DND-41 (cell line): Measurements from ENCODE around the gene BRMS1.

ENCODE experiments used
- ATAC-seq: fragments of 200-7000 bp; cut with Tn5 transposase; 3 replicates; pipeline ENCODE4 v1.9.1; 2021; ENCODE audit warnings: low read depth; ENCODE audit not compliant: insufficient read depth
- DNase-seq: peaks from one replicate; pipeline ENCODE4 v3.0.0-alpha.2; 2020
- H2AFZ ChIP-seq: 2 replicates; pipeline ENCODE4 v1.6.0; 2012; ENCODE audit warnings: low read depth, low read length
- H3K27ac ChIP-seq: 2 replicates; pipeline ENCODE4 v1.5.1; 2012; ENCODE audit warnings: low read length, inconsistent platforms
- H3K27me3 ChIP-seq: fragments of 200-600 bp; sonication (generic); 2 replicates; pipeline ENCODE4 v1.6.0; 2012; ENCODE audit warnings: low read length, mild to moderate bottlenecking, inconsistent platforms; ENCODE audit not compliant: insufficient read depth, poor library complexity
- H3K36me3 ChIP-seq: 2 replicates; pipeline ENCODE4 v1.5.1; 2012; ENCODE audit warnings: low read length, inconsistent platforms; ENCODE audit not compliant: insufficient read depth
- H3K4me1 ChIP-seq: 2 replicates; pipeline ENCODE4 v1.5.1; 2012; ENCODE audit warnings: mild to moderate bottlenecking, low read length; ENCODE audit not compliant: insufficient read depth
- H3K4me2 ChIP-seq: 2 replicates; pipeline ENCODE4 v1.6.0; 2012; ENCODE audit warnings: mild to moderate bottlenecking, moderate library complexity, low read length, inconsistent platforms; ENCODE audit not compliant: insufficient read depth
- H3K4me3 ChIP-seq, 2 experiments: fragments of 200-600 bp in 1 of 2; shearing (Covaris generic) in 1 of 2; 2 replicates each; pipeline ENCODE4 v1.5.1; 2012 to 2016; ENCODE audit warnings: inconsistent platforms in 2 of 2, low read length in 2 of 2, mild to moderate bottlenecking in 2 of 2, low read depth in 1 of 2, moderate library complexity in 1 of 2
- H3K79me2 ChIP-seq: 2 replicates; pipeline ENCODE4 v1.6.0; 2012; ENCODE audit warnings: low read length, inconsistent platforms; ENCODE audit not compliant: insufficient read depth
- H3K9ac ChIP-seq: 2 replicates; pipeline ENCODE4 v1.6.0; 2012; ENCODE audit warnings: low read depth, mild to moderate bottlenecking, inconsistent platforms, low read length, moderate library complexity
- H3K9me3 ChIP-seq: 2 replicates; pipeline ENCODE4 v1.5.1; 2012; ENCODE audit warnings: low read length, moderate library complexity, mild to moderate bottlenecking, inconsistent platforms; ENCODE audit not compliant: insufficient read depth, severe bottlenecking
- H4K20me1 ChIP-seq: 2 replicates; pipeline ENCODE4 v1.6.0; 2012; ENCODE audit warnings: low read length; ENCODE audit not compliant: insufficient read depth
- CTCF ChIP-seq: IDR thresholded peaks from 2 replicates; pipeline ENCODE4 v1.5.1; 2012; ENCODE audit warnings: borderline replicate concordance, low read length, moderate library complexity, mild to moderate bottlenecking; ENCODE audit not compliant: poor library complexity, severe bottlenecking; ENCODE audit errors: extremely low read depth
- EZH2 ChIP-seq: IDR thresholded peaks from 3 replicates; pipeline ENCODE4 v1.6.1; 2012; ENCODE audit warnings: borderline replicate concordance, low read depth, mild to moderate bottlenecking, moderate library complexity, low read length, inconsistent platforms; ENCODE audit not compliant: severe bottlenecking

BRMS1 gene

GRCh38 chr11:66368484-66368883 is 23.6 kb upstream of the BRMS1 start:
- Histone ChIP-seq H3K9me3 (no peaks in the 10 kb centered on the region), H3K36me3 (peaks cover 3% of the 10 kb centered on the region; the same call in 1 of the 2 replicates), H3K27ac (no peak overlapping the region), H2AFZ (no peak overlapping the region), H4K20me1 (peaks cover 7% of the 10 kb centered on the region; the same call in 1 of the 2 replicates), H3K4me3 (no peak overlapping the region), H3K4me2 (no peak overlapping the region), H3K79me2 (no peaks in the 10 kb centered on the region), H3K4me1 (peaks cover 27% of the 10 kb centered on the region), H3K9ac (no peak overlapping the region), H3K27me3 (no peaks in the 10 kb centered on the region)
- DNase-seq, result no peak
- no peak for ATAC-seq
- TF ChIP-seq CTCF (no peak), EZH2 (no peak)

DNA sequence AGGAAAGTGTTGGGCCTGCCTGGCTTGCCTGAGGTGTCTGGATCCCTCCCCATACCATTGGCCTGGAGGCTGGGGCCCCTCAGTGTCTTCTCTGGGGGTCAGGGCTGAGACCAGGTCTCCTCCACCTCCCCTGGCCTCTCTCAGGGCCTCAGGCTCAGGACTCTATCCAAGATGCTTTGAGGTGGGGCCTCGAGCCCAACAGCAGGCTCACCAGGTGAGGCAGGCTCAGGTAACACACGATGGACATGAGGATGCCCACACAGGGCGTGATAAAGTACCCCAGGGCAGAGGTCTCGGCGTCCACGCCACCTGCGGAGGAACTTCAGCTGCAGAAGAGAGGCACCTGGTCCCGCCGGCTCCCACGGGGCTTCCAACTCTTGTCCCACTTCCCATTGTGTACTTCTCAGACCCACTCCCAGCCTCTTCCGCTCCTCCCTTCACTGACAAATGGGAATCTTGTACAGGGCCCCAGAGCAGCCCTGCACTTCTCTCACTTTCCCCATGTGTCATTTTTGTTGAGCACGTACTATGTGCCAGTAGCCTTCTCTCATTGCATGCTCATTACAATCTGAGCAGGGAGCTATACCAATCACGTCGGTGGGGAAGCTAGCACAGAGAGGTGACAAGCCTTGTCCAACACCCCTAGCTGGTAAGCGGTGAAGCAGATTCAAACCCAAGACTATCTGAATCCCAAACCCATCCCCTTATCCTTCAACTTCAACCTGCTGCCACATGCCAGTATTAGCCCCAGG is 22.8 kb upstream of the BRMS1 start:
- DNase-seq, result no peak
- Histone ChIP-seq H3K9me3 (no peaks in the 10 kb centered on the region), H3K4me3 (no peak overlapping the region), H3K79me2 (no peaks in the 10 kb centered on the region), H2AFZ (no peak overlapping the region), H3K9ac (no peak overlapping the region), H4K20me1 (peaks cover 7% of the 10 kb centered on the region; the same call in 1 of the 2 replicates), H3K27ac (no peak overlapping the region), H3K4me1 (peaks cover 19% of the 10 kb centered on the region), H3K27me3 (no peaks in the 10 kb centered on the region), H3K4me2 (no peak overlapping the region), H3K36me3 (peaks cover 7% of the 10 kb centered on the region)
- TF ChIP-seq EZH2, result no peak
- TF ChIP-seq CTCF, result no peak
- no peak for ATAC-seq

- DNase-seq (no peak), ATAC-seq (no peak)
- TF ChIP-seq EZH2, result no peak
- TF ChIP-seq CTCF, result no peak
- Histone ChIP-seq H3K4me3 (no peak overlapping the region), H3K27ac (no peak overlapping the region), H3K4me2 (no peak overlapping the region), H2AFZ (no peak overlapping the region), H3K36me3 (peaks cover 8% of the 10 kb centered on the region), H3K9ac (no peak overlapping the region), H3K27me3 (no peaks in the 10 kb centered on the region), H3K4me1 (peaks cover 12% of the 10 kb centered on the region), H3K9me3 (no peaks in the 10 kb centered on the region), H4K20me1 (peaks cover 7% of the 10 kb centered on the region; the same call in 1 of the 2 replicates), H3K79me2 (no peaks in the 10 kb centered on the region)
Measured at GRCh38 chr11:66366844-66367477, 22.1 kb upstream of the BRMS1 start.
